Stomach (tissue), 9 donors: Measurements from ENCODE around the gene PADI6. TPM values are rescaled to one million over a fixed set of nuclear protein-coding genes. Genes with fewer than 3 reads are reported as not detected.

Experiments
- DNase-seq, 2 donors: peaks; one replicate each; pipeline versions ENCODE4 v3.0.0 to v3.0.0-alpha.2; 2013 to 2019
- H3K27ac ChIP-seq, 5 donors: fragments of 200-600 bp in 4 of 5; sonication (generic) in 4 of 5; one replicate each; pipeline ENCODE4 v1.5.1; 2013 to 2019; ENCODE audit warnings: mild to moderate bottlenecking in 1 of 5, moderate library complexity in 1 of 5
- H3K27me3 ChIP-seq, 3 donors: fragments of 200-600 bp; sonication (generic); one replicate each; pipeline ENCODE4 v1.5.1; 2017 to 2019; ENCODE audit warnings: mixed run types in 1 of 3
- H3K36me3 ChIP-seq, 4 donors: fragments of 200-600 bp; sonication (generic); 1 replicate in 3 of 4; 2 replicates in 1 of 4; pipeline ENCODE4 v1.5.1; 2016 to 2019
- H3K4me1 ChIP-seq, 4 donors: fragments of 200-600 bp; sonication (generic); one replicate each; pipeline ENCODE4 v1.5.1; 2016 to 2019
- H3K4me3 ChIP-seq, 4 donors: fragments of 200-600 bp; sonication (generic) in 3 of 4; one replicate each; pipeline ENCODE4 v1.5.1; 2016 to 2019; ENCODE audit warnings: mild to moderate bottlenecking in 1 of 4
- H3K9me3 ChIP-seq, 4 donors: fragments of 200-600 bp; sonication (generic); one replicate each; pipeline ENCODE4 v1.5.1; 2016 to 2019
- EP300 ChIP-seq: sonication (generic); formaldehyde crosslinking; IDR thresholded peaks from one replicate; pipeline ENCODE4 v1.6.1; 2017; ENCODE audit warnings: antibody characterized with exemption
- POLR2A ChIP-seq, 4 donors: fragments of 450-650 bp; IDR thresholded peaks; one replicate each; pipeline ENCODE4 v1.6.1; 2016; ENCODE audit warnings: antibody characterized with exemption in 4 of 4, control low read depth in 2 of 4, mild to moderate bottlenecking in 1 of 4, moderate library complexity in 1 of 4
- POLR2AphosphoS5 ChIP-seq, 3 donors: sonication (generic); formaldehyde crosslinking; IDR thresholded peaks; one replicate each; pipeline ENCODE4 v1.6.1; 2016; ENCODE audit warnings: antibody characterized with exemption in 3 of 3
- WGBS, 5 donors: extraction: QIAGEN DNeasy Blood & Tissue Kit in 3 of 5; methylation state at CpG; one replicate each; pipeline versions ENCODE4 v1.1.5 to v1.1.7; 2013 to 2018; 5-methylcytosine and 5-hydroxymethylcytosine counted together
- intact Hi-C: fragments of 100-400 bp; cut with DNase I; formaldehyde crosslinking; loops from one replicate; pipeline ENCODE4 v1.15.1; 2023; ENCODE audit warnings: low total_unique reads
- polyA plus RNA-seq, 3 donors: library from polyadenylated mRNA; stranded (reverse); fragments of 200-250 nt; gene quantifications; one replicate each; pipeline ENCODE4 v1.2.3, GENCODE V29; 2013
- total RNA-seq, 5 donors: library from RNA; depleted of rRNA; stranded (reverse); fragments of >200 nt; gene quantifications; one replicate each; pipeline versions ENCODE4 v1.1.0 to v1.2.3, GENCODE V29; 2014 to 2016
- TF ChIP-seq, protein P1 (sequence below), 7 experiments: fragments of 450-650 bp in 4 of 7; fragments of 200-600 bp in 3 of 7; sonication (generic) in 3 of 7; IDR thresholded peaks; one replicate each; pipeline ENCODE4 v1.5.1; 2016 to 2019; ENCODE audit warnings: antibody characterized with exemption in 7 of 7, control low read depth in 2 of 7, mild to moderate bottlenecking in 1 of 7
- donor health status: healthy with polysubstance abuse.
- donor health status: Bipolar disorder and iron deficiency.
- donor health status: healthy.

The PADI6 gene
- total and polyA plus RNA-seq, 8 donors, result not detected

DNA sequence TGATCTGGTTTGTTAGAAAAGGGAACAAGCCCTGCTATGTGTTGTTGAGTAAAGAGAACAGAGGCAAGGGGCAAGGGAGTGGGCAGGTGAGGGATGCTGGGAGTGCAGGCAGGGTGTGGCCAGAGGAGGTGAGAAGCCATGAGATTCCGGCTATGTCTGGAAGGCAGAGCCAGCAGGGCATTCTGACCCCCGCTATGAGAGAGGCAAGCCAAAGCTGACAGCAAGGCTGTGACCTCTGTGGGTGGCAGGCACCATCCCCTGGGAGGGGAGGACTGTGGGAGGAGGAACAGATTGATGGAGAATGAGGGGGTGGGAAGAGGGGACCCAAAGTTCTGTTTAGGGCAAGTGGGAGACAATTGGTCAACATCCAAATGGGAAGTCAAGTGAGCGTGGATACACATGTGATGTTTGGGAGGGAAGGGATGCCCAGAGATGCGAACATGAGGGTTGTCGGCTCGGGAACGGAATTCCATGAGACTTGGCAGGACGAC lies 19.5 kb upstream of the PADI6 start:
- Histone ChIP-seq H3K4me1 (no peaks in the 10 kb centered on the region), H3K27ac (no peak overlapping the region), H3K9me3 (no peaks in the 10 kb centered on the region), H3K27me3 (peaks cover 0 to 50% (median 0%) of the 10 kb centered on the region in 3 donors), H3K36me3 (no peaks in the 10 kb centered on the region), H3K4me3 (no peak overlapping the region)
- WGBS, 5 donors, result 53 to 74% (median 63%) methylated on average over 8 of the region's 8 CpGs
- TF ChIP-seq POLR2A (IDR thresholded peaks at IDR 0.05) (no peak), POLR2AphosphoS5 (IDR thresholded peaks at IDR 0.05) (no peak), EP300 (no peak)
- TF ChIP-seq, protein P1, sequence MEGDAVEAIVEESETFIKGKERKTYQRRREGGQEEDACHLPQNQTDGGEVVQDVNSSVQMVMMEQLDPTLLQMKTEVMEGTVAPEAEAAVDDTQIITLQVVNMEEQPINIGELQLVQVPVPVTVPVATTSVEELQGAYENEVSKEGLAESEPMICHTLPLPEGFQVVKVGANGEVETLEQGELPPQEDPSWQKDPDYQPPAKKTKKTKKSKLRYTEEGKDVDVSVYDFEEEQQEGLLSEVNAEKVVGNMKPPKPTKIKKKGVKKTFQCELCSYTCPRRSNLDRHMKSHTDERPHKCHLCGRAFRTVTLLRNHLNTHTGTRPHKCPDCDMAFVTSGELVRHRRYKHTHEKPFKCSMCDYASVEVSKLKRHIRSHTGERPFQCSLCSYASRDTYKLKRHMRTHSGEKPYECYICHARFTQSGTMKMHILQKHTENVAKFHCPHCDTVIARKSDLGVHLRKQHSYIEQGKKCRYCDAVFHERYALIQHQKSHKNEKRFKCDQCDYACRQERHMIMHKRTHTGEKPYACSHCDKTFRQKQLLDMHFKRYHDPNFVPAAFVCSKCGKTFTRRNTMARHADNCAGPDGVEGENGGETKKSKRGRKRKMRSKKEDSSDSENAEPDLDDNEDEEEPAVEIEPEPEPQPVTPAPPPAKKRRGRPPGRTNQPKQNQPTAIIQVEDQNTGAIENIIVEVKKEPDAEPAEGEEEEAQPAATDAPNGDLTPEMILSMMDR (IDR thresholded peaks at IDR 0.05), result no peak
- intact Hi-C loops, result no loop called here
- no peak for DNase-seq

DNA sequence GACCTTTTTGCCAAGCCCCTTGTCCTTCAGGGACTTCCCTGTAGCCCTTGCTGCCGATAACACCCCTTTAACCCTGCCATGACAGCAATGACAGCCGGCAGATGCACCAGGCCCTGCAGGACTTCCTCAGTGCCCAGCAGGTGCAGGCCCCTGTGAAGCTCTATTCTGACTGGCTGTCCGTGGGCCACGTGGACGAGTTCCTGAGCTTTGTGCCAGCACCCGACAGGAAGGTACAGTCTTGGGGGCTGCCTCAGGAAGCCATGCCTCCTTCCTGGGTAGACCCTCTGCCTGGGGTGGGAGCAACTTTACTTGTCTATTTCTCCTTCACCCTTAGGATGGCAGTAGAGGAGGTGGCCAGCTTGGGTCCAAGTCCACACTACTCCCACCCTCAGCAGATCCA lies 16.1 kb upstream of the PADI6 start:
- Histone ChIP-seq H3K36me3 (no peaks in the 10 kb centered on the region), H3K27me3 (peaks cover 0 to 41% (median 0%) of the 10 kb centered on the region in 3 donors), H3K27ac (no peak overlapping the region), H3K4me1 (no peaks in the 10 kb centered on the region), H3K9me3 (no peaks in the 10 kb centered on the region), H3K4me3 (no peak overlapping the region)
- 28 to 64% (median 52%) methylated on average over 4 to 6 of the region's 6 CpGs for WGBS, 5 donors
- DNase-seq, result no peak
- TF ChIP-seq EP300 (no peak), POLR2A (IDR thresholded peaks at IDR 0.05) (no peak), POLR2AphosphoS5 (IDR thresholded peaks at IDR 0.05) (no peak)
- TF ChIP-seq, protein P1 (IDR thresholded peaks at IDR 0.05), result no peak
- intact Hi-C loops, result no loop called here

DNA sequence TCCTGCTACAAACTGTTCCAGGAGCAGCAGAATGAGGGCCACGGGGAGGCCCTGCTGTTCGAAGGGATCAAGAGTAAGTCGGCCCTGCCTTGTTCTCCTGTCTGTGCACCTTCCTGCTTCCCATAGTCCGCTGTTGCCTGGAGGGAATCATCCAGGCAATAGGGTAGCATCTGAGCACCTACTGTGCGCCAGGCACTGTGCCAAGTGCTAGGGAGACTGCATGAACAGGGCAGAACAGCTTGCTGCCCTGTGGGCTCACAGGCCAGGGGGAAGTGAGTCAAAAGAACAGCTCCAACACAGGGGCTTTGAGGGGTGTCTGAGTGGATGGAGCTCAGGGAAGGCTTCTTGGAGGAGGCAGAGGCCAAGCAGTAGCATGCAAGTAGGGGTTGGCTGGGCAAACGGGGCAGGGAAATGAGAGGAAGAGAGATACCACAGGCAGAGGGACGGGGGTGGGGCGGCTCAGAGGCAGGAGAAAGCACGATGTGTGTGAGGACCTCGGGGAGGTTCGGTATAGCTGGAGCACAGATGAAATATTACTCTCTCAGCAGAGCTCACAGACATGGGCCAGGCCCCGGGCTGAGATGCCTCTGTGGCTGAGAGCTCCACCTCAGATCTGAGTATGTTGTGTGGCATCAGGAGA lies 15.5 kb upstream of the PADI6 start:
- intact Hi-C loops, result no loop called here
- Histone ChIP-seq H3K27ac (no peak overlapping the region), H3K9me3 (no peaks in the 10 kb centered on the region), H3K4me1 (no peaks in the 10 kb centered on the region), H3K27me3 (peaks cover 0 to 43% (median 0%) of the 10 kb centered on the region in 3 donors), H3K4me3 (no peak overlapping the region), H3K36me3 (no peaks in the 10 kb centered on the region)
- TF ChIP-seq, protein P1 (IDR thresholded peaks at IDR 0.05), result no peak
- TF ChIP-seq POLR2AphosphoS5 (IDR thresholded peaks at IDR 0.05) (no peak), POLR2A (IDR thresholded peaks at IDR 0.05) (no peak), EP300 (no peak)
- 48 to 61% (median 53%) methylated on average over 11 to 12 of the region's 12 CpGs for WGBS, 5 donors
- DNase-seq, result no peak

DNA sequence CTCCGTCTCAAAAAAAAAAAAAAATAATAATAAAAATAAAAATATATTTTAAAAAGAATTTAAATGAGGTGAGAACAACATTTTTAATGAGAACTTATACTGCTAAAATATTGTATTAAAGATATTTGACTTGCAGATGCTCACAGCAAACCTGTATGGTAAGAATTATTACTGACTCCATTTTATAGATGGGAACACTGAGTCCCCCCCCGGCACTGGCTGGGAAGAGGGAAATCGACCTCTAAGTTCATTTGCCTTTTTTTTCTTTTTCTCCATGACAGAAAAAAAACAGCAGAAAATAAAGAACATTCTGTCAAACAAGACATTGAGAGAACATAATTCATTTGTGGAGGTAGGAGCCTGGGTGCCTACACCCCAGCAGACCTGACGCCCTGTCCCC lies 13.4 kb upstream of the PADI6 start:
- TF ChIP-seq POLR2A (IDR thresholded peaks at IDR 0.05) (no peak), POLR2AphosphoS5 (IDR thresholded peaks at IDR 0.05) (no peak), EP300 (no peak)
- TF ChIP-seq, protein P1 (IDR thresholded peaks at IDR 0.05), result no peak
- Histone ChIP-seq H3K4me1 (no peaks in the 10 kb centered on the region), H3K9me3 (no peaks in the 10 kb centered on the region), H3K36me3 (no peaks in the 10 kb centered on the region), H3K4me3 (no peak overlapping the region), H3K27ac (no peak overlapping the region), H3K27me3 (peaks cover 0 to 31% (median 0%) of the 10 kb centered on the region in 3 donors)
- intact Hi-C loops, result no loop called here
- WGBS, 5 donors, result 61 to 83% (median 78%) methylated on average over 3 to 4 of the region's 4 CpGs
- DNase-seq, result no peak
